ENCODE results near the gene PNPLA2.
A peak's percentile ranks its signal among the peaks of the same experiment; 100 is the strongest.

The PNPLA2 gene

DNA sequence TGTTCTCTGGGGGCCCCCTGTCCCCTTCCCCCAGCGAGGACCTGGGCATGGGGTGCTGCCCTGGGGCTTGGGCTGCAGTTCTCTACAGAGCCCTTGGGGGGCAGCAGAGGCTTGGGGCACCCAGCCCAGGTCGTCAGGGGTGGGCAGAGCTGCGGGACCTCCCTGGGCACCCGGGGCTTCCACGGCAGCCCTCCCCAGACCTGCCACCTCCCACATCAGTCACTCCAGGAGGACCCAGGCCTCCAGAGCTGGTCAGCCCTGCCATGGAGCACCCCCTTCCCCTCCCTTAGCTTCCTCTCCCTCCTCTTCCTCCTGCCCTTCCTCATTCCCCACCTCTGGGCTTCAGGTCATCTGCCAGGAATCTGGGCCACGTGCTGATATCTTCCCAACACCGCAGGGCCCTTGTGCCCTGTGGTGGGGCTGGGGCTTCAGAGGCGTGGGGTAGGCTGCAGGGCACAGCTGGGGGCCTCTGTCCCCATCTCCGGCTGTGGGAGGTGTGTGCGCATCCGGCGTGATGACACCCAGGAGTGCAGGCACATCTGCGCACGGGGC lies 29.7 kb downstream of the PNPLA2 start:
- DNase-seq (ENCODE audit: extremely low read depth, low read depth), result no peak
- TF ChIP-seq, protein P1, sequence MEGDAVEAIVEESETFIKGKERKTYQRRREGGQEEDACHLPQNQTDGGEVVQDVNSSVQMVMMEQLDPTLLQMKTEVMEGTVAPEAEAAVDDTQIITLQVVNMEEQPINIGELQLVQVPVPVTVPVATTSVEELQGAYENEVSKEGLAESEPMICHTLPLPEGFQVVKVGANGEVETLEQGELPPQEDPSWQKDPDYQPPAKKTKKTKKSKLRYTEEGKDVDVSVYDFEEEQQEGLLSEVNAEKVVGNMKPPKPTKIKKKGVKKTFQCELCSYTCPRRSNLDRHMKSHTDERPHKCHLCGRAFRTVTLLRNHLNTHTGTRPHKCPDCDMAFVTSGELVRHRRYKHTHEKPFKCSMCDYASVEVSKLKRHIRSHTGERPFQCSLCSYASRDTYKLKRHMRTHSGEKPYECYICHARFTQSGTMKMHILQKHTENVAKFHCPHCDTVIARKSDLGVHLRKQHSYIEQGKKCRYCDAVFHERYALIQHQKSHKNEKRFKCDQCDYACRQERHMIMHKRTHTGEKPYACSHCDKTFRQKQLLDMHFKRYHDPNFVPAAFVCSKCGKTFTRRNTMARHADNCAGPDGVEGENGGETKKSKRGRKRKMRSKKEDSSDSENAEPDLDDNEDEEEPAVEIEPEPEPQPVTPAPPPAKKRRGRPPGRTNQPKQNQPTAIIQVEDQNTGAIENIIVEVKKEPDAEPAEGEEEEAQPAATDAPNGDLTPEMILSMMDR (IDR thresholded peaks at IDR 0.05; ENCODE audit: low read depth, low read length), result peak; percentile 81

DNA sequence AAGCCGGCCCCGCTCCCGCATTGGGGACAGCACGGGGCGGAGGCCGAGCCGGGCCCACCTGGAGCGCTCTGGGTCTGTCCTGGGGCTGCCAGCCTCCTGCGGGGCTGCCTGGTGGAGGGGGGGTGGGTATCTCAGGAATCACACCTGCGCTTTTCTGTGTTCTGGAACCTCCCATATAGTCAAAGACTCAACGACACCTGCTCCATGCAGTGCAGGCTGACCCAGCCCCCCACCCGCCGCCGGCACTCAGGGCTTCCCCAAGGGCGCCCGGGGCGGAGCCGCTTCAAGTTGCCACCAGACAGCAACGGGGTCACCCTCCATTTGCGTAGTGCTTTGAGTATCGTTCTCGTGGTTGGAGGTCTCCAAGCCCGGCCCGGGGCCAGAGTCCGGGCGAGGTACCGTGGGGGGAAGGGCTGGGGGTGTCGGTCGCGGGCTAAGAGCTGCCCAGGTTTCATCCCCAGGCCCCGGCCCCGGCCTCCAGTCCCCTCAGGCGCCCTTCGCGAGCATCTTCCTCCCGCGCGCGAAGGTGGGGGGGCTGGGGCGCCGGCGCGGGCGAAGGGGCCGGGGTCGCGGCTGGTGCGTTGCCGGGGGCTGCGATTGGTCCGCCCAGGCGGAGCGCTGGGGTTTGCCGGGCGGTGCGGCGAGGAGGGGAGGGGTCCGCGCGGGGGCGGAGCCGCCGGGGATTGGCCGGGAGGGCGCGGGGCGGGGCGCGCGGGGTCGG lies 30.6 kb downstream of the PNPLA2 start:
- TF ChIP-seq, protein P1 (IDR thresholded peaks at IDR 0.05; ENCODE audit: low read depth, low read length), result no peak
- no peak for DNase-seq (ENCODE audit: extremely low read depth, low read depth)

DNA sequence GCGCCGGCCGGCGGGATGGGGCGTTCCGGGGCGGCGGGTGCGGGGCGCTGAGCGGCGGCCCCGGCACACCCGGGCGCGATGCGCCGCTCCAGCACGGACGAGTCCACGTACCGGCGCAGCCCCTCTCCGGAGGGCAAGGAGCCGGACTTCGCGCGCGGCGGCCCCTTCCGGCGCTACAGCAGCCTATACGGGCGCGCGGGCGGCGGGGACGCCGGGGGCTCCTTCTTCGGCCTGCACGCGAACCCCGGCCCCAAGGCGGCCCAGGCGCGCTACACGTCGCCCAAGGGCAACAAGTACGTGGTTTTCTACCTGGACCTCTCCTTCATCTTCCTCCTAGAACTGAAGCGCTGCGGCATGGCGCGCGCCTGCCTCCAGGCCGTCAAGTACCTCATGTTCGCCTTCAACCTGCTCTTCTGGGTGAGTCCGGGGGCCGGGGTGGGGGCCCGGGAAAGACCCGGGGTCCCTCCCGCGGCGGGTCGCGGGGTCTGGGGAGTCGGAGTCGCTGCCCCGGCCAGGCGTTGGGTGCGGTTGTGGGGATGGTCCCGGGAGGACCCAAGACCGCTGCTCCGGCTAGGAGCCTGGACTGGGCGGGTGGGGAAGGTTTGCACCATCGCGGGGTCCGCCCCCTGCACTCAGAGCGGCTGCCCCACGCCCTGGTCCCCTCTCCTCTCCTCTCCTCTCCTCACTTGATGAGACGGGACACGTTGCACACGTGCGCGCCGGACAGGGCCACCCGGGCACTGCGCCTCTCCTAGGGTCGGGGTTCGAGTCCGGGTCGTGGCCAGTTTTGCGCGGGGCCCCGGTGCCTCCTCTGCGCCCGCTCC lies 31.4 kb downstream of the PNPLA2 start:
- no peak for DNase-seq (ENCODE audit: extremely low read depth, low read depth)
- TF ChIP-seq, protein P1 (IDR thresholded peaks at IDR 0.05; ENCODE audit: low read depth, low read length), result no peak

DNA sequence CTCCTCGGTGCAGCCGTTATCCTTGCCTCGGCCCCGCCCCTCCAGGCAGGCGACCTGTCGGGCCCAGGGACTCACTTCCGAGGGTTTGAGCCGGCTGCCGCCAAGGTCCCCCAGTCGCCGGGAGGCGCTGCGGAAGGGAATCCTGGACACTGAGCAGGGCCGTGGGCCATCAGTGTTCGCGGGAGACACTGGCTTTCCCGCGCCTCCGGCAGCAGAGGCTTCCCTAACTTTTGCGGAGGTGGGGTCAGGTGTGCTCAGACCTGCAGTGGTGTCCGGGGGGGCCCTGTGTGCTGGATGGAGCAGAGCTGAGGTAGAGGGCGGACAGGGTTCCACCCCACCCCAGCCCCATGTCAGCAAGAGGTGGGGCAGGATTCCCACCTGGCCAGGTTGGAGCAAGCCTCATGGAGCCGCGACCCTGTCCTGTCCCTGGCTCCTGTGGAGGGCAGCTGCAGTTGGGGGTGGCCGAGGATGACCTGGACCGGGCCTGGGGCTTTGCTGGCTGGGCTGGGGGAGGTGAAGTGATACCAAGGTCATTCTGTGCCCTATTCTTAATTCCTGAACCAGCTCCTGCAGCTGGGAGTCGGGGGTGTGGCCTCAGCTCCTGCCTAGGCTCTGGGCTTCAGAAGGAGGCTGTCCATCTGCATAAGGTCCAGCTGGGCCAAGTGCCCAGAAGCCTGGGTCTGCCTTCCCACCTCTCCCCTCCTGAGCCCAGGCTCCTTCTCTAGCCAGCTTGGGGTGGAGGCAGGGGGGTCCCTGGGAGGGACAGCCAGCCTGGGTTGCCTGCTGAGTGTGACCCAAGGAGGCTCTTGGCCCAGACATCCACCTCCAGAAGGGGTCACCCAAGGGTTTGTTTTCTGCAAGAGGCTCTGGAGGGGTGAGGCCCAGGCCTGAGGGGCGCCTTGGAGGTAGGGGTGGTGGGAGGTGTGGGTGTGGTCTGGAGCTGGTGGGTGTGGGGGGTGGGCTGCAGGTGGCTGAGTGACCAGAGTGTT lies 32.4 kb downstream of the PNPLA2 start:
- TF ChIP-seq, protein P1 (IDR thresholded peaks at IDR 0.05; ENCODE audit: low read depth, low read length), result no peak; the same call in 1 of the 2 replicates
- DNase-seq (ENCODE audit: extremely low read depth, low read depth), result no peak

DNA sequence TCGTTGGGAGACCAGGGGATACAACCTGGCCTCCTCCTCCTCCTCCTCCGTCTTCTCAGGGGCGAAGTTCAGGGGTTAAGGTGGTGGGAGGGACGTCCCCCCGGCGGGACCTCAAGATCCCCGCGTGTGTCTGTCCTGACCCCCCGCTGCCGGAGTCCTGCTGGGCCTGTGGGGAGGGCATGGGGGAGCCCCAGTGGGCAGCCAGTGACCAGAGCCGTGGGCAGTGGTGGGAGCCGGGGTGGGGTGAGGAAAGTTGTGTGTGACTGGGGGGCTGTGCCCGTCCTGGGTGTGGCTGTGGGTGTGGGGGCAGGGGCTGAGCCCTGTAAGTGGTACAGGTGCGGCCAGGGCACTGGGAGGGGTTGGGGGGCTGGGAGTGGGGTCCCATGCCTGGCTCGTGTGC lies 34.0 kb downstream of the PNPLA2 start:
- TF ChIP-seq, protein P1 (IDR thresholded peaks at IDR 0.05; ENCODE audit: low read depth, low read length), result no peak
- no peak for DNase-seq (ENCODE audit: extremely low read depth, low read depth)

DNA sequence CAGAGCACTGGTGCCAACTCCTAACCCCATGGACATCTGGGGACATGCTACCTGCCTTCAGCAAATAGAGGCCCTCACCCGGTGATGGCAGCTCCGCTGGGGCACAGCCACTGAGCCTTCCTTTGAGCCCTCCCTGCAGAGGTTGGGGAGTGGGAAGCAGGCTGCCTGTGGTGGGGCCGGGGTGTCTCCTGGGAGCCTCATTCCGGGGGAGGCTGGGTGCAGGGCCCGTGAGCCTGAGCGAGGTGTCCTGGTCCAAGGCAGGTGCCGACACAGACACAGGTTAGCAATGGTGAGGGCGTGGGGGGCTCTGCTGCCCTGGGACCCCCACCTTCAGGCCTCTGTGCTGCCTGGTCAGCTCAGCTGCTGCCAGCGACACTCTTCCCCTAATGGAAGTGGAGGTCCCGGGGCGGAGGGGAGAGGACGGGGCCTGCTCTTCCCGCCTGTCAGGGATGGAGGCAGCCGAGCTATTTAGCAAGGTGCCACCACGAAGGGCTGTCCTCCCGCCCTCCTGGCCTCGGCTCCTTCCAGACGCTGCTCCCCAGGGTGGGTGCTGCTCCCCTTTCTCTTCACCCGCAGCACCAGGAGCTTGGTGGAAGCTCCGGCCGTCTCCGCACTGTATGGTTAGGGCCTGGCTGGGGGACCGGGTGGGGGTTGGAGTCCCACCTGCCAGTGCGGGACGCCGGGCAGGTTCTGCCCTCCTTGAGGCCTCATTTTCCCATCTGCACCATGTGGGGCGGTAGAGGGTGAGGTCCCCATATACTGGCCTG lies 35.2 kb downstream of the PNPLA2 start:
- TF ChIP-seq, protein P1 (IDR thresholded peaks at IDR 0.05; ENCODE audit: low read depth, low read length), result no peak
- no peak for DNase-seq (ENCODE audit: extremely low read depth, low read depth)
